ENCODE results near the gene ITGA4. TPM values are rescaled to one million over a fixed set of nuclear protein-coding genes. Genes with fewer than 3 reads are reported as not detected.
"Not testable (repeated sequence)": the region's sequence is repeated elsewhere in the genome, so short reads cannot be mapped to it uniquely, and the experiment has no call there.

The ITGA4 gene
- polyA plus RNA-seq, 1 experiment: 17.6 TPM

GRCh38 chr2:181444654-181445053 lies 12.5 kb upstream of the ITGA4 start:
- Histone ChIP-seq H3K4me3 (ENCODE audit: low read depth, low read length) (no peak overlapping the region), H3K36me3 (ENCODE audit: control insufficient read depth, insufficient read depth, low read length) (no peaks in the 10 kb centered on the region), H3K27me3 (ENCODE audit: control insufficient read depth, insufficient read depth, low read length) (no peaks in the 10 kb centered on the region)
- POLR2A ChIA-PET: no interaction called here
- CTCF ChIA-PET: interaction anchor here (3.2 kb wide), 1 partner anchor 12 kb away, joined by 10 read pairs; the partner anchor contains the start of gene ITGA4
- TF ChIP-seq CTCF (IDR thresholded peaks at IDR 0.05; ENCODE audit: insufficient read depth, low read depth, low read length): no peak
- DNase-seq (ENCODE audit: low read depth): no peak

- no peak for DNase-seq (ENCODE audit: low read depth)
- H3K27me3 ChIP-seq (ENCODE audit: control insufficient read depth, insufficient read depth, low read length): no peaks in the 10 kb centered on the region
- no peaks in the 10 kb centered on the region for H3K36me3 ChIP-seq (ENCODE audit: control insufficient read depth, insufficient read depth, low read length)
- H3K4me3 ChIP-seq (ENCODE audit: low read depth, low read length): no peak overlapping the region
- POLR2A ChIA-PET: no interaction called here
- CTCF ChIA-PET: no interaction called here
- TF ChIP-seq CTCF (IDR thresholded peaks at IDR 0.05; ENCODE audit: insufficient read depth, low read depth, low read length): no peak
Measured at GRCh38 chr2:181446985-181447384, 10.2 kb upstream of the ITGA4 start.

- CTCF ChIA-PET; H3K36me3 ChIP-seq (ENCODE audit: control insufficient read depth, insufficient read depth, low read length); DNase-seq (ENCODE audit: low read depth); H3K4me3 ChIP-seq (ENCODE audit: low read depth, low read length); H3K27me3 ChIP-seq (ENCODE audit: control insufficient read depth, insufficient read depth, low read length); POLR2A ChIA-PET: not testable (repeated sequence)
Measured at GRCh38 chr2:181449278-181449677, 7.9 kb upstream of the ITGA4 start.

- ChIA-PET CTCF (interaction anchor here (1.0 to 1.4 kb wide), 2 partner anchors 77 to 350 kb away, joined by 4 read pairs; no protein-coding TSS in a partner anchor), POLR2A (no interaction called here)
- no peak for DNase-seq (ENCODE audit: low read depth)
- Histone ChIP-seq H3K36me3 (ENCODE audit: control insufficient read depth, insufficient read depth, low read length) (no peaks in the 10 kb centered on the region), H3K4me3 (ENCODE audit: low read depth, low read length) (no peak overlapping the region), H3K27me3 (ENCODE audit: control insufficient read depth, insufficient read depth, low read length) (no peaks in the 10 kb centered on the region)
- no peak for TF ChIP-seq CTCF (IDR thresholded peaks at IDR 0.05; ENCODE audit: insufficient read depth, low read depth, low read length)
Measured at GRCh38 chr2:181454686-181455450, 2.3 kb upstream of the ITGA4 start.

- DNase-seq (ENCODE audit: low read depth): no peak
- ChIA-PET CTCF (interaction anchor here (1.0 to 4.1 kb wide), 13 partner anchors 11 to 378 kb away, joined by 3 to 40 read pairs (median 6); no protein-coding TSS in a partner anchor), POLR2A (no interaction called here)
- Histone ChIP-seq H3K4me3 (ENCODE audit: low read depth, low read length) (peak overlapping the region; percentile 69), H3K27me3 (ENCODE audit: control insufficient read depth, insufficient read depth, low read length) (no peaks in the 10 kb centered on the region), H3K36me3 (ENCODE audit: control insufficient read depth, insufficient read depth, low read length) (no peaks in the 10 kb centered on the region)
- no peak for TF ChIP-seq CTCF (IDR thresholded peaks at IDR 0.05; ENCODE audit: insufficient read depth, low read depth, low read length)
Measured at GRCh38 chr2:181456660-181457120, 496 bp upstream of the ITGA4 start.
